ENCODE measurements around the gene RAX.
"Not testable (repeated sequence)": the region's sequence is repeated elsewhere in the genome, so short reads cannot be mapped to it uniquely, and the experiment has no call there.

Gene RAX

DNA sequence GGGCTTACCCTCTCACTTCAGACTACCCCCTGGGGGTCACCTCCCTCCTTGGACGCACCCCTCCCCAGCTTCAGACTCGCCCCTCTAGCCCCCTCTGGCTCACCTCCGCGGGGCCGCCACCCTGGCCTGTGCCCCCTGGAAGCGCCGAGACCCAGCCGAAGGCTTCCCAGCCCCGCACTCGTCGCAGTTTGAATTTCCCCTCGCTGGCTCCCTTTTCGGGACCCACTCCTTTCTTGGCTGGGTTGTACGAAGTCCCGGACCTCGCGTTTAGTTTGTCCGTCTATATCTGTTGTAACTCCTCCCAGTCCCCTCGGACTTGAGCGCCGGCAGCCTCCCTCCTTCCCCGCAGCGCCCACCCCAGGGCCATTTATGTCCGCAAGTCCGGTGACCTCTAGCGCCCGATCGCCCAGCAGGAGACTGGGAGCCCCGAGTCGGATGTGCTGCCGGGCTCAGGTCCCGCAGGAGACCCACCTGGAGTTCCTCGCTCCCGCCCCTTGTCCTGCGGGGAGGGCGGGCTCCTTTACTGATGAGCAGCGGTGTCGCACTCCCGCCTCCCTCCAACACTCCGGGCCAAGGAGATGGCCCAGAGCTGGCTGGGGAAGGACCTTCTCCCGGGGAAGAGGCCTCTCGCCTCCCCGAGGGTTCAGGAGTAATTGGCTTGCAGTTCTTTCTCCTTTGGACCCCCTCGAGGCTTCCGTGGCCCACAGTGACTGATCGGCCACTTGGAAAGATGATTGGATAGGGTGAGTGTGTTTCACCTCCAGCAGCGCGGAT, 692 bp upstream of the RAX start:
- DNase-seq (ENCODE audit: low read depth in 2 of 2): no peak

DNA sequence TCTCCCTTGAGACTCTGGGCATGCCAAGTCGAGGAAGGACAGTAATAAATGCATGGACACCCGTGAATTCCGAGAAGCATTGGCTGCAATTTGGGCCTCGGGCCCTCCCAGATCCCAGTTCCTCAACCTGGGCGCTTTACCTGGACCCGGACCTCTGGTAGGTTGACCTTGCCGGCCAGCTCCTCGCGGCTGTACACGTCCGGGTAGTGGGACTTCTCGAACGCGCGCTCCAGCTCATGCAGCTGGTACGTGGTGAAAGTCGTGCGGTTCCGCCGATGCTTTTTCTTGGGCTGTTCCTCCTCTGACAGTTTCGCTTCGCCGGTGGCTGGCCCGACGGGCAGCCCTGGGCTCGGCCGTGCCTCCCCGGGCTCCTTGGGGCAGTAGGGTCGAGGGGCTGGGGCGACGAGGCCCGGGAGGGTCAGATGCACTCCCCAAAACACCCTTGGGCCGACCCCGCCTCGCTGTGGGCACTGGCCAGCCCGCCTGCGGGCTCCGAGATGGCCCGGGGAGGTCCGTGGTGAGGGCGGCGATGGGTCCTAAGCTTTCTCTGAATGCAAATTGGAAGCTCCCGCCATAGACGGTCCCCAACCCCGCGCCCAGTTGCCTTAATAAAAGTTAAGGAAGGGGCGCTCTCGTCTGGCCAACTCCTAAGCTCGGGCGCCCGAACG, 899 bp downstream of the RAX start:
- no peak for DNase-seq (ENCODE audit: low read depth in 2 of 2)

DNA sequence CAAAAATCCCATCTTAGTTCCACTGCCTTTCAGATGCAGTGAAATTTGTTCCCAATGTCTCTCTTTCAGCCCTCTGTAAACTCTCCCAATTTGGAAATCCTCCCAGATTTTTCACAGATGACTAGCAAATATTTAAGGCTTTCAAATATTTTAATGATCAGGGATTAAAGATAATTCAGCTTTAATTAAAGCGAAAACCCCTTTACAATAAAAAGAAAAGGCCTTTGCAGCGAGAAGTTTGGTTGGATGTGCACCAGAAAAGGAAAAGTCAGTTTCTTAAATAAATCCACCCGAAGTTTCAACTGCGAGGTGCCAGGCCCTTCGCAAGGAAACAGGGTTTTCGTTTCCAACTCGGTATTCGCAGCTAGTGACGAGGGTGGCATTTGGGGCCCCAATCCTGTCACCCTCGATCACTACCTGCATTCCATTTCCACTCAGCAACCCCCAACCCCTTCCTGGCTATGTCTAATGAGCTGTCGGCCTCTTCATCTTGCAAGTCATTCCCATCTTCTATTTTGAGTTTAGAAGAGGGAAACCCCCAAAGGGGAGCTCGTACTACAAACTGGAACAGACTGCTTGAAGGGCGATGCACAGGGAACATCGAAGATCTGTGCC, 1.5 kb downstream of the RAX start:
- no peak for DNase-seq (ENCODE audit: low read depth in 2 of 2)

DNA sequence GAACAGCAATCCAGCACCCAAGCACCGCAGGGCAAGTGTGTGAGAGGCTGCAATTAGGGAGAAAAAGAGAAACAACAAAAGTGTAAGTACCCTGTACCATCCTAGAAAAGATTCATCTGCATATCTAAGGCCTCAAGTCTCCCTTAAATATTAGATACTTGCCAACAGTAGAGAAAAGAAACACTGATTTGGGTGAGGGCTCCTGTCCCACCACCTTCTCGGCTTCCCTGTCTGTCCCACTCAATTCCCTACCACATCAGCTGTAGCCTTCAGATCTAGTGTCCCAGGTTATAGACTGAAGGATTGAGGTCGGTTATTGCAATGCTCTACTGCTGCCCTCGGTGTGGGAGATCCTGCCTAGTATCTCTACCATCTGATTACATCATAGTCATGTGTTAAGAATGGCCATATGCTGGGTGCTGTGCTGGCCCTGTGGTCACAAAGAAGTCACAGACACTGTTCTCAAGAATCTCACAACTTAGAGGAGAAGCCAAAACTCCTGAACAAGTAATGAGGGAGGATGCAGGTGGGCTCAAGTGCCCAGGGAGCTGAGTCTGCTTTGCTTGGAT, 2.5 kb downstream of the RAX start:
- DNase-seq (ENCODE audit: low read depth in 2 of 2): no peak

DNA sequence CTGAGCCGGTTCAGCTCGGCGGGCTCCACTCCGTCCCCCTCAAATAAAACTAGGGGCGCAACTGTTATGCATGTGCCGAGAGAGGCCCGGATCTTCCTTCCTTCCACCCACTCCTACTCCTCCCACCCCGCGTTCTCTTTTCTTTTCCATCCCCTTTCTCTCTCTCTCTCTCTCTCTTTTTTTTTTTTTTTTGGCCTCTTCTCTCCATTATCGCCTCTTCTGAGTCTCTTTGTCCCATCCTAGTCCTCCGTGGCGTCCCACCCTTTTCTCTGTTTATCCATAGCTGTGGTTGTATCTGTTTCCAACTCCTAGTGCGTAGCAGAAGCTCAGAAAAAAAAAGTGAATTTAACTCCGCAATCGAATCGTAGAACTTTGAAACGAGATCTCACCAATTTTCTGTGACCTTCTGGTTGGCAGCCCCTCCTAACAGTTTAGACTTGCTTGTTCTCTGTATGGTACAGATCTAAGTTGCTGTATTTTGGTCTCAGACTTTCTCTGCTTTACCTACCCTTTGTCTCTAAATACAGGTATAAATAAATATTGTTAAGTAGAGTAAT, 3.6 kb downstream of the RAX start:
- DNase-seq (ENCODE audit: low read depth in 2 of 2): no peak

DNA sequence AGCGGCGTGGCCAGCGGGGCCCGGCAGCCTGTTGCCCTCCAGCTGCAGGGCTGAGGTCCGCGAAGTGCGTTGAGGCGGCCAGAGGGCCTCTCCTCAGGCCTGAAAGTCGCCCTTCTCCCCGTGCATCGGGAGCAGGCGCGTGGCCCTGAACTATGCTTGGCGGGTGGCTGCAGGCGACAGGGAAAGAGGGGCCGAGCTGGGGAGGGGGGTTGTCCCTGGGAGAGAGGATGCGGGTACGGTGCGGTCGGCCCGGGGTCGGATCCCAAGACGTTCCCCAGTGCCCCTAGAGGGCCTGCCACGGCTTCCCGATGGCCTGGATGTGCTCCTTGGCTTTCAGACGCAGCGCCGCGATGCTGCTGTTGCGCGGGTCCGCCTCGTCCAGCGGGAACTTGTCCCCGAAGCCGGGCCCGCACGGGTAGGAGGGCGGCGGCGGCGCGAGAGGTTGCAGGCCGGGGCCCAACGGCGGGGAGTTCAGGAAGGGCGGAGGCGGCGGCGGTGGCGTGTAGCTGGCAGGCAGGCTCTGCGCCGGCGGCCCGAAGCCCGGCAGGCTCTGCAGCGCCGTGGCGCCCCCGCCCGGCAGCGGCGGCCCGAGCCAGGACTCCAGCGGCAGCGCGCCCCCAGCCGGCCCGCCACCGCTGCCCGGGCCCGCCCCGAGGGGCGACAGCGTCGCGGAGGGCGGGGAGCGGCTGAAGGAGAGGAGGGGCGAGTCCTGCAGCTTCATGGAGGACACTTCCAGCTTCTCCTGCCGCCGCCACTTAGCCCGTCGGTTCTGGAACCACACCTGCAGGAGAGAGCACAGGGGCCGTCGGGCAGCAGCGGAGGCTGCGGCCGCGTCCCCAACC, 4.3 kb downstream of the RAX start:
- DNase-seq (ENCODE audit: low read depth in 2 of 2): no peak

DNA sequence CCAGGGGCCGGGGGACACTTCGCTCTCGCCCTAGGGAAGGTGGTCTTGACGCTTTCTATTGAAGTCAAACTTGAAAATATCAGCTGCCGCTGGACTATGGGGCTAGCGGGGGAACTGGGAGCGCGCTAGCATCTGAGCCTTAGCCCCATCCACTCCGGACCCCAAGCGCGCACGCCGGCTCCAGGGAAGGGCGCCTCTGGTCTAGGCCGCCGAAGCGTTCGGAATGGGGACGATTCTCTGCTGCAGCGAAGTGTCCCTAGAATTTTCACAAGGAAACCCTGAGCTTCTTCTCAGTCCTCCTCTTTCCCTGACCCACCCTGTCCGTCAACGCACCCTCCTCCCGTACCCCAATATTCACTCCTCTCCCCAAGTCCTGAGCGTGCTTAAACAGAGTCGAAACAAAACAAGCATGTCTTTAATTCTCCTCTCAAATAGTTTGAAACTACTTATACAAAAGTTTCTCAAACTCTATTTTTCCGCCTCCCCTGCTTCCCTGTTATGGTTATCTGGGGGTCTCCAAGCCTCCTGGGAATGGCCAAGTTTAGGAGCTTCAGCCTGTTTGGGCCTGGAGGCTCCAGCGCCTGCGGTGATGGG, 5.0 kb downstream of the RAX start:
- no peak for DNase-seq (ENCODE audit: low read depth in 2 of 2)

DNA sequence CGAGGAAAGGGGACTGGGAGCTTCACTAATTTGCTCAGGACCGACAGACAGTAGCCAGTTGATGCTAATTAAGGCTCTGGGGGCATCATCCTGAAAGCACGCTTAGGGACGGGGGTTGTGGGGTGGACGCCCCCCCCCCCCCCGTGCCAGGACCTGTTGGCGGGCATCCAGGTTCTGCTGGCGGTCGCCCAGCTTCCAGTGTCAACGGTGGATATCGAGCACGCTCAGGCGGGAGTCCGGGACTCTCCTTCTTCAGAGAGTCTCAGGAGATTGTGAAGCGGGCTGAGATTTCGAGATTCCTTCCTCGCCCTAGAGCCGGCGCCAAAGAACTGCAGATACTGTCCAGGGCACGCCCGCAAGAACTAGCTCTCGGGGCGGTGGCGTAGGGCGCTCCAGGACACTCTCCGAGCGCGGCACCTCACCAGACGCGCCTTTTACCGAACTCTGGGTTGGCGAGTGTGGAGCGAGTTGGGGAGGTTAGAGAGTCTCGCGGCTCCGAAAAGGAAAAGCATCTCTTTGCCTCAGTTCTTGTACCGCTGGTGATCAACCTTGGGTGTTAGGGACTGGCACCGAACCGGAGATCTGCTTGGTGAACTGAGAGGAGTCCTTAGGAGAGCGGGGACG, 5.6 kb downstream of the RAX start:
- no peak for DNase-seq (ENCODE audit: low read depth in 2 of 2)

DNA sequence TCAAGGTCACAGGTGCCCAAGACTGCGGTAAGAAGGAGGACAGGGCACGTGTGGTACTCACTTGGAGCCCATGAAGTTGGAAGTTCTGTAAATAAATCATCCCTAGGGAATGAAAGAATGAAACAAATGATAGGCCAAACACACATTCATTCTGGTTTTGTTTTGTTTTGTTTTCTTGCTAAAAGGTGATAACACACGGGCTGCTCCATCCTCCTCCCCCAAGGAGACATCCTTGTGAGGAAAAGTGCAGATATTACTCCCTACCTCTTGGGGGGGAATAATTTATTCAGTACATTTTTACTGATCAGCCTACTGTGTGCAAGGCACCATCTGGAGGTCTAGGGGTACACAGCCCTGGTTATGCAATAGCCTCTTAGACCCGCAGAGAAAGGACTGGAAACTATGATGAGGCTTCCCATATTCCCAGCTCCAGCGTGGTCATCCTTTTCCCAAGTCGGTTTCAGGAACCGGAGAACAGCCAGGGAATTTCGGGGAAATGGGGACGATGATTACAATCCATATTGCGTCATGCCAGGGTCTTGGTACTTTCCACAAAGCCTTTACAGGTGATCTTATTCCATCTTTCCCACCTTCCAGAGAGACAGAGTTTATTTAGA, 6.3 kb downstream of the RAX start:
- no peak for DNase-seq (ENCODE audit: low read depth in 2 of 2)

DNA sequence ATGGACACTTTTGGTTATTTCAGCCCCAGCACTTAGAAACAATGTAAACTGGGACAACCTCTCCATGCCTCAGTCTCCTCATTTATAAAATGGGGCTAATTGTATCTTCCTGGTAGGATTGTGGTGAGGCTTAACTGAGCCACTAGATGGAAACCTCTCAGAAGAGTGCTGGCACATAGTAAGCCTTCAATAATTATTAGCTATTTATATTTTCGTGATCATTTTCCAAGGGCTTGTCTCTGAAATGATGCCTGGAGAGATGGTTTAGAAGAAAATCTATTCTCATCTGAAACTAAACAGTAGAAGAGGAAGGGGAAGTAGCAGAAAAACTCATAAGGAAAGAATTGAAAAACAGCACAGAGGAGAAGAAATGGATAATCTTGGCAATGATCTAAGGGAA, 6.8 kb downstream of the RAX start:
- no peak for DNase-seq (ENCODE audit: low read depth in 2 of 2)

DNA sequence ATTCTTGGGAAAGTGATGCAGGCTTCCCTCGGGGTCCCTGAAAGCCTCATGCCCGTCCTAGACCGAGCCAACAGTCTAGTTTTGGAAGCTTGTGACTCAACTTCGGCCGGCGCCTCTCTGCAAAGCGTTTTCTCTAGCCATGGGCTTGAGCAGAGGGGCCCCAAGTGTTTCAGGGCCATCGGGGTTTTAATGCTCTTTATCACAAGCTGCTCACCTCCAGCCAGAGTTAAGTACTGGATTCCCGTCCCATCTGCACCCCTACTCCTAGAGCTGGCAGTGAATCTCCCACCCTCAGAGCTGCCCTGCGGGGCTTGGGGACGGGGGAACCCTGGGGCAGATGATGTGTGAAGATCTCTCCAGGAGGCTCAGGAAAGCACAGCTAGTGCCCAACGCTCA, 7.3 kb downstream of the RAX start:
- DNase-seq (ENCODE audit: low read depth in 2 of 2): no peak

DNA sequence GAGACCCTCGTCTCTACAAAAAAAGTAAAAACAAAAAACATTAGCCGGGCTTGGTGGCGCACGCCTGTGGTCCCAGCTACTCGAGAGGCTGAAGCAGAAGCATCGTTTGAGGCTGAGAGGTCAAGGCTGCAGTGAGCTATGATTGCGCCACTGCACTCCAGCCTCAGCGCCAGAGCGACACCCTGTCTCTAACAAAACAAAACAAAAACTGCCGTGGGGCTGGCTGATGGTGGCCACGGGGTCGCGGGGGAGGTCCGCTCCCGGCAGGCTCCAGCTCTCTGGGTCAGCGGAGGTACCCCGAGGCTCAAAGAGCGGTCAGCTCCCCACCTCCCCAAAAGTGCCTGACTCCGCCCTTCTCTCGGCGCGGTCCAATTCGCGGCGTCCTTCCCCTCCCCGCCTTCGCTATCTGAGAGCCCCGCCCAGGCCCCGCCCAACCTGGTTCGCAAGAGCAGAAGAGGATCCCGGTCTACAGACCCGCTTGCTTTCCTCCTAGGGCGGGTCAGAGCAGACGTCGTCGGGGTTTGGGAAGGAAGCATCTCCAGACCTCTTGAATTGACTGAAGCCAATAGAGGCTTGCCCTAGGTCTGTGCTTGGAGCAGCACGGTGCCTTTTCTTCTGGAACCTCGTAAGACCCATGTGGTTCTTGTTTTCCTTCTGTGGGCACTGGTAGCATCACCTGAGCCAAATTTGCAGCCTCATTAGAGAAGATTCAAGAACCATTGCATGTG, 7.8 kb downstream of the RAX start:
- no peak for DNase-seq (ENCODE audit: low read depth in 2 of 2)

DNA sequence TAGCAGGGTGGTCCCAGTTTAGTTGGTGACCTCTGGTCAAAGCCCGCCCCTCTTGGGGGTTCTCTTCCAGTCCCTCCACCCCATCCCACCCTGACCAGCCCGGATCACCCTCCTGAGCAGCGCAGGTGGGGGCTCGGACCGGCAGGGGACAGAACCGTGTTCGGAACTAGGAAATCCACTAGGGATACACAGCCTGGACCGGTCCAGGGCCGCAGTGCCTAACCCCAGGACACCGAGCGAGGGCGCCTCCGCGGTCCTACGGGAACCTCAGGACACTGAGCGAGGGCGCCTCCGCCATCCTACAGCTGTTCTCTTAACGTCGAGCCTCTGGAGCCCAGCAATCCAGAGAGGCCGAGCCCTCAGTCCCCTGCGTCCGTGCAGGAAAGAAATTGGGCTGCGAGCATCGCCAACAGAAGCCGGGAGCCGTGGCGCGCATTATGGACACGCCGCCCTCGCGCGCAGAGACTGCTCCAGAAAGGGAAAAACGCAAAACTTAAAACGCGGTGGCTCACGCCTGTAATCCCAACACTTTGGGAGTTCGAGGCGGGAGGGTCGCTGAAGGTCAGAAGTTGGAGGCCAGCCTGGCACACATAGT, 8.5 kb downstream of the RAX start:
- no peak for DNase-seq (ENCODE audit: low read depth in 2 of 2)

DNA sequence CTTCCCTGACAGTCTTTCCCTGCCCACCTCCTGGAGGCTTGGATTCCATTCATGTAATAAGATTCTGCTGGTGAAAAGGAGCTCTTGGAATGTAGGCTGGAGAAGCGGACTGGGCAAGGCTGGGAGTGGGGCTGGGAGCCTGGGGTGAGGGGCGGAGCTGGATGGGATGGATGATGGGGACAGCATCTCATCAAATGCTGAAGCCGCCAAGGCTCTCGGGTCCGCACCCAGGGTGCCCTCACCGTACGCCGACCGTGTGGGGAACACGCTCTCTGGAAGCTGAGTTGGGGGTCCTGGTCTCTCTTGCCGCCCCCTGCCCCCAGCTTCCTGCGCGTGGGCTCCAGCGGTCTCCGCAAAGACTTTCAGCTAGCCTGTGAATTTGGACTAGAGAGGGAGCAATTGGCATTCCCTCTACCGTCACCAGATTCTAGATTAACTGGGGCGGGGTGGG, 9.1 kb downstream of the RAX start:
- DNase-seq (ENCODE audit: low read depth in 2 of 2): no peak

DNA sequence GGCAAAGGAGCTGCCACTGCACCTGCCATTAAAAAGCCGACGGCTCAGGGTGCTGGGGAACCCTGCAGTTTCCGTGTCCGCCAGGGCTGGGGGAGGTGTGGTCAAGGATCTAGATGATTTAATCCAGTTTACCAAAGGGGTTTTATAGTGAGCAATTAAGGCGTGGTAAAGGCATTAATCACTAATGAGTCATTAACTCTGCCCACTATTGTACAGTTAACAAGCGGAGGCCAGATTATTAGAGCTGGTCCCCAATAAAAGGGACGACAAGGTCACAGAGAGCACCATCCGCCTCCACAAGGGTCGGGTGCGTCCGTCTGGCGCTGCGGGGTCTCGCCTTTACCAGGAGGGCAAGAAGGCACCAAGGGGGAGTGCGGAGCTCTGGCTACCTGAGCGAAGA, 9.6 kb downstream of the RAX start:
- no peak for DNase-seq (ENCODE audit: low read depth in 2 of 2)

DNA sequence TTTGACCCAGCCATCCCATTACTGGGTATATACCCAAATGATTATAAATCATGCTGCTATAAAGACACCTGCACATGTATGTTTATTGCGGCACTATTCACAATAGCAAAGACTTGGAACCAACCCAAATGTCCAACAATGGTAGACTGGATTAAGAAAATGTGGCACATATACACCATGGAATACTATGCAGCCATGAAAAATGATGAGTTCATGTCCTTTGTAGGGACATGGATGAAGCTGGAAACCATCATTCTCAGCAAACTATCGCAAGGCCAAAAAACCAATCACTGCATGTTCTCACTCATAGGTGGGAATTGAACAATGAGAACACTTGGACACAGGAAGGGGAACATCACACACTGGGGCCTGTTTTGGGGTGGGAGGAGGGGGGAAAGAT, 11.0 kb downstream of the RAX start:
- DNase-seq (ENCODE audit: low read depth in 2 of 2): not testable (repeated sequence)

DNA sequence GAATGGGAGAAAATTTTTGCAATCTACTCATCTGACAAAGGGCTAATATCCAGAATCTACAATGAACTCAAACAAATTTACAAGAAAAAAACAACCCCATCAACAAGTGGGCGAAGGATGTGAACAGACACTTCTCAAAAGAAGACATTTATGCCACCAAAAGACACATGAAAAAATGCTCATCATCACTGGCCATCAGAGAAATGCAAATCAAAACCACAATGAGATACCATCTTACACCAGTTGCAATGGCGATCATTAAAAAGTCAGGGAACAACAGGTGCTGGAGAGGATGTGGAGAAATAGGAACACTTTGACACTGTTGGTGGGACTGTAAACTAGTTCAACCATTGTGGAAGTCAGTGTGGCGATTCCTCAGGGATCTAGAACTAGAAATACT, 11.4 kb downstream of the RAX start:
- not testable (repeated sequence) for DNase-seq (ENCODE audit: low read depth in 2 of 2)

DNA sequence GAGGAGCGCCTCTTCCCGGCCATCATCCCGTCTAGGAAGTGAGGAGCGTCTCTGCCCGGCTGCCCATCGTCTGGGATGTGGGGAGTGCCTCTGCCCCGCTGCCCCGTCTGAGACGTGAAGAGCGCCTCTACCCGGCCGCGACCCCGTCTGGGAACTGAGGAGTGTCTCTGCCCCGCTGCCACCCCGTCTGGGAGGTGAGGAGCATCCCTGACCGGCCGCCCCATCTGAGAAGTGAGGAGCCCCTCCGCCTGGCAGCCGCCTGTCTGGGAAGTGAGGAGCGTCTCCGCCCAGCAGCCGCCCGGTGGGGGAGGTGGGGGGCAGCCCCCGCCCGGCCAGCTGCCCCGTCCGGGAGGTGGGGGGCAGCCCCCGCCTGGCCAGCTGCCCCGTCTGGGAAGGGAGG, 17.8 kb downstream of the RAX start:
- not testable (repeated sequence) for DNase-seq (ENCODE audit: low read depth in 2 of 2)

DNA sequence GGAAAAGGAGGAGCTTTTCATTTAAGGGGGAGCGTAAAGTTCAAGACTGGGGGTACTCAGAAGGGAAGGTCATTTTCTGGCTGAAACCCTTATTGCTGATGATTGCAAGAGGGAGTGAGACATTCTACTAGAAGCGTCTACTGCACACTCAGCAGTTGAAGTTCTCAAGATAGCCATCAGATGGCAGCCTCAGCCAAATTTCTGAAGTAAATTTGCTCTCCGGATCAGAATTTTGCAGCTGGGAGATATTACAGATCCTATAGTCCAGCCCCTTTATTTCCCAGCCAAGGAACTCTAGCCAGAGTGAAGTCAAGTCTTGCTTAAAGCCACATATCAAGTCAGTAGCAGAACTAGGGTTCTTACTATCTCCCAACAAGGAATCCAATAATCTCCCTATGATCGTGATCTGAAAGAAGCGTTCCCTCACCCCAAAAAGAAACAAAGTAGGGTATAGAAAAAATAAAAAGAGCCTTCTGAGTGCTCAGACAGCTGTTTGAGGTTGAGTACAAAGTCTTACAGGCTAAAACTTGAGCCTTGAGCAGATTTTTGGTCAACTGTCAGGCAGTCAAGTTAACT, 24.0 kb downstream of the RAX start:
- DNase-seq (ENCODE audit: low read depth in 2 of 2): no peak
